Measurements from ENCODE around the gene DYNLT5.

Gene DYNLT5

DNA sequence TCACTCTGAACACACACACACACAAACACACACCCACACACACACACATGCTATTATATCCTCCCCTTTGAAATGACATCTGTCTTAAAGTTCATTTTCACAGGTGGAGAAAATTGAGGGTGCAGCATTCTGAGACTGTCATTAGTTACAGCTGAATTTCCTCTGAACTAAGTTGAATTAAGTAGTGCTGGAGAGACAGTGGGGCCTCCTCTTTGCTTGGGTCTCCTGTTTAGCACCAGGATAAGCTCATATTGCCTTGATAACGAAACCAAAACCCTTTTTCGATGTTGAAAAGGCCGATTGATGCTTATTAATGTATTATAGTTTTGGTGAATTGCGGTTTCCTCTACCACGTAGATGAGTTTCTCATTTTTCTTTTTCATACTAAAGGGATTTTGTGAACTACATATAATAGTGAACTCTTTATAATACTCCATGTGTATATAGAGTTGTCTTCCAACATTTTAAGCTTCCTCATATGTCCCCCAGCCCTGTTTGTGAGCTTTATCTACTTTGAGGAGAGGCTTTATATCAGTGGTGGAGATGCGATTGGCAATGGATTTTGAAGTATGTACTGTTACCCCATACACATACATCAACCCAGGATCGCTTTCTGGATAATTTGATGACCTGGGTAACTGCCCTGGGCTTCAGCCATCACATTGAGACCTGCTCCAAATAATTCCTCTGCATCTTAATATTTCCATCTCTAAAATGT is 17.4 kb downstream of the DYNLT5 start:
- TF ChIP-seq CSRNP3 (CRISPR knock-in tag; IDR thresholded peaks at IDR 0.05) (no peak), CSDC2 (CRISPR knock-in tag; IDR thresholded peaks at IDR 0.05) (no peak), BACH2 (CRISPR knock-in tag; IDR thresholded peaks at IDR 0.05; ENCODE audit: borderline replicate concordance) (no peak), ZFP3 (CRISPR knock-in tag; IDR thresholded peaks at IDR 0.05) (no peak), ZC3H10 (CRISPR knock-in tag; IDR thresholded peaks at IDR 0.05) (no peak)
- ATAC-seq, result no peak

GRCh38 chr1:66770240-66770639 is 18.0 kb downstream of the DYNLT5 start:
- TF ChIP-seq ISL1 (CRISPR knock-in tag; IDR thresholded peaks at IDR 0.05) (no peak), BACH2 (CRISPR knock-in tag; IDR thresholded peaks at IDR 0.05; ENCODE audit: borderline replicate concordance) (no peak), ZNF8 (CRISPR knock-in tag; IDR thresholded peaks at IDR 0.05) (no peak), OSR1 (CRISPR knock-in tag; IDR thresholded peaks at IDR 0.05) (no peak), PATZ1 (CRISPR knock-in tag; IDR thresholded peaks at IDR 0.05; ENCODE audit: borderline replicate concordance) (no peak)
- TF ChIP-seq, protein P1, sequence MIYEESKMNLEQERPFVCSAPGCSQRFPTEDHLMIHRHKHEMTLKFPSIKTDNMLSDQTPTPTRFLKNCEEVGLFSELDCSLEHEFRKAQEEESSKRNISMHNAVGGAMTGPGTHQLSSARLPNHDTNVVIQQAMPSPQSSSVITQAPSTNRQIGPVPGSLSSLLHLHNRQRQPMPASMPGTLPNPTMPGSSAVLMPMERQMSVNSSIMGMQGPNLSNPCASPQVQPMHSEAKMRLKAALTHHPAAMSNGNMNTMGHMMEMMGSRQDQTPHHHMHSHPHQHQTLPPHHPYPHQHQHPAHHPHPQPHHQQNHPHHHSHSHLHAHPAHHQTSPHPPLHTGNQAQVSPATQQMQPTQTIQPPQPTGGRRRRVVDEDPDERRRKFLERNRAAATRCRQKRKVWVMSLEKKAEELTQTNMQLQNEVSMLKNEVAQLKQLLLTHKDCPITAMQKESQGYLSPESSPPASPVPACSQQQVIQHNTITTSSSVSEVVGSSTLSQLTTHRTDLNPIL (CRISPR knock-in tag; IDR thresholded peaks at IDR 0.05; ENCODE audit: low read depth), result no peak
- TF ChIP-seq, protein P2, sequence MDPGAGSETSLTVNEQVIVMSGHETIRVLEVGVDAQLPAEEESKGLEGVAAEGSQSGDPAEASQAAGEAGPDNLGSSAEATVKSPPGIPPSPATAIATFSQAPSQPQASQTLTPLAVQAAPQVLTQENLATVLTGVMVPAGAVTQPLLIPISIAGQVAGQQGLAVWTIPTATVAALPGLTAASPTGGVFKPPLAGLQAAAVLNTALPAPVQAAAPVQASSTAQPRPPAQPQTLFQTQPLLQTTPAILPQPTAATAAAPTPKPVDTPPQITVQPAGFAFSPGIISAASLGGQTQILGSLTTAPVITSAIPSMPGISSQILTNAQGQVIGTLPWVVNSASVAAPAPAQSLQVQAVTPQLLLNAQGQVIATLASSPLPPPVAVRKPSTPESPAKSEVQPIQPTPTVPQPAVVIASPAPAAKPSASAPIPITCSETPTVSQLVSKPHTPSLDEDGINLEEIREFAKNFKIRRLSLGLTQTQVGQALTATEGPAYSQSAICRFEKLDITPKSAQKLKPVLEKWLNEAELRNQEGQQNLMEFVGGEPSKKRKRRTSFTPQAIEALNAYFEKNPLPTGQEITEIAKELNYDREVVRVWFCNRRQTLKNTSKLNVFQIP (CRISPR knock-in tag; IDR thresholded peaks at IDR 0.05; ENCODE audit: borderline replicate concordance, low read depth), result no peak
- ATAC-seq, result no peak

DNA sequence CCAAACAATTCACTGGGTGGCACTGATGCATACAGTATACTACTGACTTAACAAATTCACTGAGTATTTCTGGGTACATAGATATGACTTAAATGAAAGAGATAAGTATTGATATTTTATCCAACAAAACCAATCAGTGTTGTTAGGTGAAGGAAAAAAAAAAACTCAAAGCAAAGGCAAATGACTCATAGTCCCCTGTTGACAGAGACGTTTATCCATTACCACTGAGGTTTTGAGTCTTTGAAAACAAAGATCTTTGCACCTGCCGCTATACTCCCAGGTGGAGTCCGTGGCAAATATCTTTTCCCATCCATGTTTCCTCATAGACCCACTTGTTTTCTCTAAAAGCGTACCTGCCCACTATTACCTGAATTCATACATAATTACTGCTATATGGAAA is 18.4 kb downstream of the DYNLT5 start:
- TF ChIP-seq CSDC2 (CRISPR knock-in tag; IDR thresholded peaks at IDR 0.05) (no peak), ZNF8 (CRISPR knock-in tag; IDR thresholded peaks at IDR 0.05) (no peak), BACH2 (CRISPR knock-in tag; IDR thresholded peaks at IDR 0.05; ENCODE audit: borderline replicate concordance) (no peak), PPARA (CRISPR knock-in tag; IDR thresholded peaks at IDR 0.05; ENCODE audit: borderline replicate concordance) (no peak), SNAI2 (CRISPR knock-in tag; IDR thresholded peaks at IDR 0.05) (no peak), ISL1 (CRISPR knock-in tag; IDR thresholded peaks at IDR 0.05) (no peak), PATZ1 (CRISPR knock-in tag; IDR thresholded peaks at IDR 0.05; ENCODE audit: borderline replicate concordance) (no peak), ARNTL (CRISPR knock-in tag; IDR thresholded peaks at IDR 0.05; ENCODE audit: borderline replicate concordance, low read depth) (no peak), ZNF565 (CRISPR knock-in tag; conservative IDR thresholded peaks at IDR 0.05; ENCODE audit: low read depth) (no peak), ZNF70 (CRISPR knock-in tag; IDR thresholded peaks at IDR 0.05) (no peak), TCF4 (CRISPR knock-in tag; IDR thresholded peaks at IDR 0.05; ENCODE audit: borderline replicate concordance) (no peak), ESRRG (CRISPR knock-in tag; IDR thresholded peaks at IDR 0.05) (no peak)
- TF ChIP-seq, protein P1 (CRISPR knock-in tag; IDR thresholded peaks at IDR 0.05; ENCODE audit: low read depth), result no peak
- TF ChIP-seq, protein P2 (CRISPR knock-in tag; IDR thresholded peaks at IDR 0.05; ENCODE audit: borderline replicate concordance, low read depth), result no peak
- no peak for ATAC-seq

Measured in SK-N-SH treated with all-trans-retinoic acid at 6 μM for 48 hours (cell line).